ENCODE measurements around the gene MUSTN1. TPM values are rescaled to one million over a fixed set of nuclear protein-coding genes. Genes with fewer than 3 reads are reported as not detected.

The MUSTN1 gene
- total RNA-seq, 1 donor from 2014 or later: not detected

GRCh38 chr3:52784021-52784621 is 50.7 kb downstream of the MUSTN1 start:
- DNase-seq (ENCODE audit: low spot score, unreplicated experiment): no peak
- Mint-ChIP-seq H3K9me3 (ENCODE audit: low read depth) (no peaks in the 10 kb centered on the region), H3K27me3 (peaks cover 26% of the 10 kb centered on the region), H3K36me3 (ENCODE audit: insufficient read depth) (no peaks in the 10 kb centered on the region), H3K4me1 (ENCODE audit: low read depth) (peaks cover 3% of the 10 kb centered on the region), H3K27ac (no peak overlapping the region), H3K4me3 (ENCODE audit: low read depth) (no peak overlapping the region)
- no peak for TF ChIP-seq CTCF (IDR thresholded peaks at IDR 0.05; ENCODE audit: unreplicated experiment)

- Mint-ChIP-seq H3K27me3 (peaks cover 23% of the 10 kb centered on the region), H3K9me3 (ENCODE audit: low read depth) (no peaks in the 10 kb centered on the region), H3K36me3 (ENCODE audit: insufficient read depth) (no peaks in the 10 kb centered on the region), H3K27ac (no peak overlapping the region), H3K4me3 (ENCODE audit: low read depth) (no peak overlapping the region), H3K4me1 (ENCODE audit: low read depth) (peaks cover 4% of the 10 kb centered on the region)
- DNase-seq (ENCODE audit: low spot score, unreplicated experiment): no peak
- TF ChIP-seq CTCF (IDR thresholded peaks at IDR 0.05; ENCODE audit: unreplicated experiment): no peak
These were observed 51.6 kb downstream of the MUSTN1 start for GRCh38 chr3:52783211-52783555.

Small RNA genes lying within 50 kb of the gene (microRNA-seq; reads per million reads assigned to microRNA genes)
- gene MIR8064 (ENCODE audit: borderline number of aligned reads, unreplicated experiment): not detected

Other genes with a start within 250 kb of the MUSTN1 start
- 128 and 131 TPM in 2 replicates for gene PBRM1, start 149.1 kb downstream of the MUSTN1 start, total RNA-seq
- gene GNL3, start 149.0 kb downstream of the MUSTN1 start, total RNA-seq: 85.9 and 94.0 TPM in 2 replicates
- 76.4 and 79.8 TPM in 2 replicates for gene GLT8D1, start 129.2 kb downstream of the MUSTN1 start, total RNA-seq
- gene SPCS1, start 128.9 kb downstream of the MUSTN1 start, total RNA-seq: 85.1 and 89.6 TPM in 2 replicates
- 49.8 and 51.1 TPM in 2 replicates for gene NEK4, start 64.1 kb downstream of the MUSTN1 start, total RNA-seq
- 11.3 and 14.1 TPM in 2 replicates for gene ITIH1, start 57.4 kb downstream of the MUSTN1 start, total RNA-seq
- gene ITIH3, start 40.2 kb downstream of the MUSTN1 start, total RNA-seq: 0.87 and 1.2 TPM in 2 replicates
- 2.9 and 9.7 TPM in 2 replicates for gene ITIH4, start 4.3 kb downstream of the MUSTN1 start, total RNA-seq
- gene STIMATE, start 62.5 kb upstream of the MUSTN1 start, total RNA-seq: 17.4 and 18.4 TPM in 2 replicates
- gene SFMBT1, start 211.1 kb upstream of the MUSTN1 start, total RNA-seq: 19.7 and 20.5 TPM in 2 replicates